SIG-M5 treated with dmso at 0.1 percent for 504 hours (cell line): ENCODE measurements around the gene ABTB2.
A peak's percentile ranks its signal among the peaks of the same experiment; 100 is the strongest.

ENCODE experiments used
- DNase-seq: peaks from one replicate; lab custom pipeline; 2025; ENCODE audit not compliant: unreplicated experiment; lab: John Stamatoyannopoulos, UW

ABTB2 gene

GRCh38 chr11:34155057-34155756 lies 202.6 kb downstream of the ABTB2 start:
- DNase-seq = no peak

- DNase-seq = peak; percentile 42
These were observed 203.5 kb downstream of the ABTB2 start for GRCh38 chr11:34154059-34154875.

- no peak for DNase-seq
These were observed 205.6 kb downstream of the ABTB2 start for GRCh38 chr11:34151916-34152845.

- no peak for DNase-seq
These were observed 206.6 kb downstream of the ABTB2 start for GRCh38 chr11:34151166-34151565.

GRCh38 chr11:34150494-34151151 lies 207.2 kb downstream of the ABTB2 start:
- no peak for DNase-seq

- no peak for DNase-seq
These were observed 208.0 kb downstream of the ABTB2 start for GRCh38 chr11:34149786-34150185.

GRCh38 chr11:34149274-34149673 lies 208.5 kb downstream of the ABTB2 start:
- DNase-seq = no peak

- DNase-seq = peak; percentile 75
These were observed 209.2 kb downstream of the ABTB2 start for GRCh38 chr11:34148504-34149165.

- DNase-seq = no peak
These were observed 210.2 kb downstream of the ABTB2 start for GRCh38 chr11:34147581-34147980.

- no peak for DNase-seq
These were observed 210.9 kb downstream of the ABTB2 start for GRCh38 chr11:34146866-34147265.

GRCh38 chr11:34146411-34146810 lies 211.4 kb downstream of the ABTB2 start:
- DNase-seq = no peak

GRCh38 chr11:34145847-34146381 lies 211.9 kb downstream of the ABTB2 start:
- no peak for DNase-seq

GRCh38 chr11:34145073-34145472 lies 212.7 kb downstream of the ABTB2 start:
- DNase-seq = no peak

- no peak for DNase-seq
These were observed 214.8 kb downstream of the ABTB2 start for GRCh38 chr11:34143048-34143447.

GRCh38 chr11:34140149-34140548 lies 217.7 kb downstream of the ABTB2 start:
- DNase-seq = no peak

GRCh38 chr11:34139346-34139745 lies 218.5 kb downstream of the ABTB2 start:
- DNase-seq = no peak

GRCh38 chr11:34136420-34136819 lies 221.4 kb downstream of the ABTB2 start:
- no peak for DNase-seq

GRCh38 chr11:34135439-34135838 lies 222.4 kb downstream of the ABTB2 start:
- DNase-seq = no peak

- DNase-seq = no peak
These were observed 223.0 kb downstream of the ABTB2 start for GRCh38 chr11:34134765-34135164.
